Measurements from ENCODE around the gene SNX17.

- TF ChIP-seq CTCF (IDR thresholded peaks at IDR 0.05) (no peak), POLR2AphosphoS5 (IDR thresholded peaks at IDR 0.05) (no peak)
These were observed 15.9 kb upstream of the SNX17 start for GRCh38 chr2:27354597-27354927.
